ENCODE results near the gene PTPRN2.

PTPRN2 gene

DNA sequence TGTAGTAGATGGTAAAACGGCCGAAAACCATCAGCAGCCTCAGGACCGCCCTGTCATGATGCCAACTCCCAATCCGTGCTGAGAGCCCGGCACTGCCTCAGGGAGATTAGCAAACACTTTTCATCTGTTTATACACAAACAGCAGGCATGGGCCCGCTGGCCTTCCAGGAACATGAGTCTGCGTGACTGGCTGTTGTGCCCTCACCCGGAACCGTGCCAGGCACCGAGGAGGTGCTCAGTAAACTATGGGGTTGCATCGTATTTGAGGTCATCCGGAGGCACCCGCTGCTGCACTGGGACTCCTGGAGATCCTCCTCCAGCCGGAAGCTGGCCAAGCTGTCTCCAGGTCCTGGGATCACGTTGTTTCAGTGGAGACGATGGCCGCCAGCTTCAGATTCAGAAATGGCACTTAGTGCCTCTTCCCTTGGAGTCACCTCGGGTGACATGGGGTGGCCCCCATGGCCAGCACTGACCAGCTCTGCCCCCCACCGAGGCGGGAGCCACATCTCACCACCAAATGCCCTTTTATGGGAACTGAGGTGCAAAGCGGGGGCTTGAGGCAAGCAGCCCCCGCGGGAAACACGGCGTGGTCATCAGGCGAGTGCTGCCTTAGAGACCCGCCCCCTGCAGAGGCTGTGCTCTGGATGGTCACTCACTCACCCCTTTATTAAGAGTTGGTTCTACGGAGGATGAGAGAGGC is 585.9 kb downstream of the PTPRN2 start:
- H3K4me3 ChIP-seq (ENCODE audit: low read depth, low read length), result no peak overlapping the region
- TF ChIP-seq, protein P1, sequence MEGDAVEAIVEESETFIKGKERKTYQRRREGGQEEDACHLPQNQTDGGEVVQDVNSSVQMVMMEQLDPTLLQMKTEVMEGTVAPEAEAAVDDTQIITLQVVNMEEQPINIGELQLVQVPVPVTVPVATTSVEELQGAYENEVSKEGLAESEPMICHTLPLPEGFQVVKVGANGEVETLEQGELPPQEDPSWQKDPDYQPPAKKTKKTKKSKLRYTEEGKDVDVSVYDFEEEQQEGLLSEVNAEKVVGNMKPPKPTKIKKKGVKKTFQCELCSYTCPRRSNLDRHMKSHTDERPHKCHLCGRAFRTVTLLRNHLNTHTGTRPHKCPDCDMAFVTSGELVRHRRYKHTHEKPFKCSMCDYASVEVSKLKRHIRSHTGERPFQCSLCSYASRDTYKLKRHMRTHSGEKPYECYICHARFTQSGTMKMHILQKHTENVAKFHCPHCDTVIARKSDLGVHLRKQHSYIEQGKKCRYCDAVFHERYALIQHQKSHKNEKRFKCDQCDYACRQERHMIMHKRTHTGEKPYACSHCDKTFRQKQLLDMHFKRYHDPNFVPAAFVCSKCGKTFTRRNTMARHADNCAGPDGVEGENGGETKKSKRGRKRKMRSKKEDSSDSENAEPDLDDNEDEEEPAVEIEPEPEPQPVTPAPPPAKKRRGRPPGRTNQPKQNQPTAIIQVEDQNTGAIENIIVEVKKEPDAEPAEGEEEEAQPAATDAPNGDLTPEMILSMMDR (IDR thresholded peaks at IDR 0.05; ENCODE audit: low read depth, low read length, missing control alignments), result no peak
- DNase-seq (ENCODE audit: low read depth), result no peak

DNA sequence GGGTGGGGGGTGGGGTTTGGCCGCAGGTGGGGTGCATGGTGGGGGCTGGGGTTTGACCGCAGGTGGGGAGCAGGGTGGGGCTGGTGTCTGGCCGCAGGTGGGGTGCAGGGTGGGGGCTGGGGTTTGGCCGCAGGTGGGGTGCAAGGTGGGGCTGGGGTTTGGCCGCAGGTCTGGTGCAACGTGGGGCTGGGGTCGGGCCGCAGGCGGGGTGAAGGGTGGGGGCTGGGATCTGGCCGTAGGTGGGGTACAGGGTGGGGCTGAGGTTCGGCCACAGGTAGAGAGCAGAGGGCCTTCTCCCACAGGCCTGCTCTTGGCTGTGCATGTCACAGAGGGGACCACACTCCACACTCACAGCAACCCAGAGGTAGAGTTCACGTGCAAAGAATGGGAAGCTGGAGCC is 586.6 kb downstream of the PTPRN2 start:
- DNase-seq (ENCODE audit: low read depth), result no peak
- no peak overlapping the region for H3K4me3 ChIP-seq (ENCODE audit: low read depth, low read length)
- TF ChIP-seq, protein P1 (IDR thresholded peaks at IDR 0.05; ENCODE audit: low read depth, low read length, missing control alignments), result no peak

DNA sequence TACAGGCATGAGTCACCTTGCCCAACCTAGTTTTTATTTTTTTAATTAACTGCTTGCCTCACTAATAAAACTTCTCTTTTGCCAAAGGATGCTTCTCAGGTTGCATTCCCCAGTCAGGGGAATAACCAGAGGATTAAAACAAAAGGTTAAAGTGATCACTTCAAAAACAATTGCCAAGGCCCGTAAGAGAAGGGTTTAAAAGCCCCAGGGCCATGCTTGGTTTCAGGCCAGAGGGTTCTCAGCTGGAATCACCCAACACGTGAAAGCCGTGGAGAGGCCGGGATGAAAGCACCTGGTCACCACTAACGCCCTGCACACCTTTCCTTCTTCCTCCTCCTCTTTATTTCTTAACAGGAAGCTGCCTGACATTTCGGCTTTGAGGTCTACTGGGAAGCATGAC is 587.5 kb downstream of the PTPRN2 start:
- DNase-seq (ENCODE audit: low read depth), result no peak
- TF ChIP-seq, protein P1 (IDR thresholded peaks at IDR 0.05; ENCODE audit: low read depth, low read length, missing control alignments), result no peak
- H3K4me3 ChIP-seq (ENCODE audit: low read depth, low read length), result no peak overlapping the region

DNA sequence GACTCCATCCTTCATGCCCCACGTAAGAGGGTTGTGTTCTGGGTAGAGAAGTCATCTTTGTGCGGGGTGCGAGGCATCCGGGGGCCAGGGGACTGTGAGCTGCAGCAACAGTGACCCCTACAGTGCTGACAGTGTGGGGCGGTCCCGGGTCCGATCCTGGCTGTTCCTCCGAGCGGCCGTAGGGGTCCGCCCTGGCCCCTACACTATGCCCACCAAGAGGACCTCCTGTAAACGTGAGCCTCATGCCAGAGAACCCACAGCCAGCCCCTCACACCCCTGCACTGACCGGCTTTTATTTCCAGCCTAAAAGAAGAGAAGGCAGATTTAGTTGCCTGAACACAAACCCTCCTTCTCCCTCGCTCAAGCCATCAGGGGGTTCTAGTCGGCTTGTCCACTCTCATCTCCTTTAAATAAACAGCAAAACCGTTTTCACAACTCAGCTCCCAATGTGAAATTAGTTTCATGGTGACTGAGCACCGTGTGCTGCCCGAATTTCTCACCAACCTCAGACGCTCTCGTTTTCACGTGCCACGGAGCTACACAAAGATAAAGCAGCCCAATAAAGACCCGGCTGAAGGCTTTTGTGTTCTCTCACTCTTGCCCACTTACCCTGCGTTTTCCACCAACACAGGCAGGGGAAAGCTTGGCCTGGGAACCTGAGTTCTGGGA is 588.6 kb downstream of the PTPRN2 start:
- H3K4me3 ChIP-seq (ENCODE audit: low read depth, low read length), result no peak overlapping the region
- TF ChIP-seq, protein P1 (IDR thresholded peaks at IDR 0.05; ENCODE audit: low read depth, low read length, missing control alignments), result no peak
- no peak for DNase-seq (ENCODE audit: low read depth)

DNA sequence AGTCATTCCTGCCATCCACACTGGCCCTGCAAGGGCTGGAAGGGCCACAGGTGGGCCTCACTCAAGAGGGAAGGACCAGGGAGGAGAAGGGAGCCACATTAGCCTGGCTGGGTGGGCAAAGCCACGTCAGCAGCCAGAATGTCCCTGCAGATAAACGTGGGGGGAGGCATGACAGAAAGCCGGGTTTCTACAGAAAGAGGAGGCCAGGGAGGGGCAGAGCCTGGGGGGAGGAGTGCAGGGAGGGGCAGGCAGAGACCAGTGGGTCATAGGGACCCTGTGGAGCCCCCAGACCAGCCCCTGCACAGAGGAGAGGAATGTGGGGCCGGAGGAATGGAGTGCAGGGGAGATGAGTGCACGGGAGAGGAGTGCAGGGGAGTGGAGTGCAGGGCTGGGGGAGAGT is 590.2 kb downstream of the PTPRN2 start:
- no peak overlapping the region for H3K4me3 ChIP-seq (ENCODE audit: low read depth, low read length)
- TF ChIP-seq, protein P1 (IDR thresholded peaks at IDR 0.05; ENCODE audit: low read depth, low read length, missing control alignments), result no peak
- DNase-seq (ENCODE audit: low read depth), result no peak

DNA sequence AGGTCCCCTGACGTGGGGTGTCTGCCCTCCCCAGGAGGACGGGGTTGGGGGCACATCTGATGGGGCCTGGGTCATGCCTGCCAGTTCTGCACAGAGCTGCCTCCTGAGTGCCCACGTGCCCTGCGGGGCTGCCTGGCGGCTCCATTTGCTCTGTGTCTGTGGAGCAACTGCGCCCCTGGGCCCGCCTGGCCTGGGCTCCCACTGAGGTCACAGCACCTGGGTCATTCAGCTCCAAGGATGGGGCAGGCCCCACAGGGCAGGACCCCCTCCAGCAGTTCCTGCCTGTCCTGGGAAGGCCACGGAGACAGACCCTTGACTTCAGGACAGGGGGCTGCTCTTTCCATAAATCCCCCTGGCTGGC is 590.6 kb downstream of the PTPRN2 start:
- H3K4me3 ChIP-seq (ENCODE audit: low read depth, low read length), result no peak overlapping the region
- TF ChIP-seq, protein P1 (IDR thresholded peaks at IDR 0.05; ENCODE audit: low read depth, low read length, missing control alignments), result no peak
- DNase-seq (ENCODE audit: low read depth), result no peak
